HG03097 (cell line): ENCODE measurements around the gene FLOT1.
A peak's percentile ranks its signal among the peaks of the same experiment; 100 is the strongest.

ENCODE experiments used
- ATAC-seq: cut with Tn5 transposase; IDR thresholded peaks from one replicate; pipeline ENCODE4 v1.9.1; 2021; ENCODE audit not compliant: unreplicated experiment, low FRiP score

The FLOT1 gene

GRCh38 chr6:30683183-30683979 lies 59.1 kb downstream of the FLOT1 start:
- no peak for ATAC-seq

- ATAC-seq, result peak; percentile 28
Observed at GRCh38 chr6:30682143-30683117, 60.1 kb downstream of the FLOT1 start.

- no peak for ATAC-seq
Observed at GRCh38 chr6:30681766-30682142, 60.7 kb downstream of the FLOT1 start.

- no peak for ATAC-seq
Observed at GRCh38 chr6:30679765-30680535, 62.5 kb downstream of the FLOT1 start.

GRCh38 chr6:30678964-30679726 lies 63.3 kb downstream of the FLOT1 start:
- peak; percentile 39 for ATAC-seq
